ENCODE results near the gene PPT1.

PPT1 gene

GRCh38 chr1:40092241-40092640, 4.8 kb downstream of the PPT1 start:
- no peak for DNase-seq

GRCh38 chr1:40090652-40091355, 6.2 kb downstream of the PPT1 start:
- peak; percentile 32 for DNase-seq

- DNase-seq: peak; percentile 70
Observed at GRCh38 chr1:40084750-40085149, 12.3 kb downstream of the PPT1 start.

GRCh38 chr1:40081871-40082270, 15.2 kb downstream of the PPT1 start:
- no peak for DNase-seq

- DNase-seq: no peak
Observed at GRCh38 chr1:40079774-40080400, 17.2 kb downstream of the PPT1 start.

- DNase-seq: peak; percentile 72
Observed at GRCh38 chr1:40078512-40079333, 18.3 kb downstream of the PPT1 start.

GRCh38 chr1:40076895-40077312, 20.1 kb downstream of the PPT1 start:
- peak; percentile 90 for DNase-seq

GRCh38 chr1:40075266-40075665, 21.8 kb downstream of the PPT1 start:
- no peak for DNase-seq

- DNase-seq: no peak
Observed at GRCh38 chr1:40073062-40073461, 24.0 kb downstream of the PPT1 start.

- no peak for DNase-seq
Observed at GRCh38 chr1:40072142-40072541, 24.9 kb downstream of the PPT1 start.

- no peak for DNase-seq
Observed at GRCh38 chr1:40067851-40068250, 29.2 kb downstream of the PPT1 start.

- peak; percentile 31 for DNase-seq
Observed at GRCh38 chr1:40067023-40067422, 30.0 kb downstream of the PPT1 start.

- DNase-seq: no peak
Observed at GRCh38 chr1:40064797-40065499, 32.1 kb downstream of the PPT1 start.

GRCh38 chr1:40059960-40060750, 36.9 kb downstream of the PPT1 start:
- no peak for DNase-seq

- peak; percentile 52 for DNase-seq
Observed at GRCh38 chr1:40059338-40059959, 37.6 kb downstream of the PPT1 start.

GRCh38 chr1:40058453-40059337, 38.4 kb downstream of the PPT1 start:
- DNase-seq: no peak

- DNase-seq: no peak
Observed at GRCh38 chr1:40058097-40058452, 39.0 kb downstream of the PPT1 start.

GRCh38 chr1:40057310-40058030, 39.6 kb downstream of the PPT1 start:
- no peak for DNase-seq

GRCh38 chr1:40056519-40057309, 40.3 kb downstream of the PPT1 start:
- DNase-seq: no peak
